ENCODE data around the gene PXK.

The PXK gene

DNA sequence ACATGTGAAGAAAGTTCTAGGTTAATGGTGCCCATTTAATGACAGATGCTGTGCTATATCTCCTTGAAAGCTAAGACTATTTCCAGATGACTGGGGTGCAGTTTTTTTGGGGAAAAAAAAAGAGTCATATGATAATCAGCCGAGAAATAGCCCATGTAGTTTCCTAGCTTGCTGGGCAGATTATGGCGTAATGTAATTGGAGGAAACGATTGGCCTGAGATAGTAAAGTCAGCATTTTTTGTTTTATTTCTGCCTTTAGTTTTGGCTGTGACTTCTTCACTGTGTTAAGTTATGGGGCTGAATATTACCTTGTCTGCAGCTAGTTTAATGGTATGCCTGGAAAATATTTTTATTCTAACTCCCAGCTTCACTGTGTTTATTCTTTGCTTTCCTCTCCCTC, 77.0 kb downstream of the PXK start:
- Histone ChIP-seq H3K36me3 (replicated peaks; ENCODE audit: insufficient read depth, low read length) (no peaks in the 10 kb centered on the region), H3K4me3 (ENCODE audit: low read length) (no peak overlapping the region)

DNA sequence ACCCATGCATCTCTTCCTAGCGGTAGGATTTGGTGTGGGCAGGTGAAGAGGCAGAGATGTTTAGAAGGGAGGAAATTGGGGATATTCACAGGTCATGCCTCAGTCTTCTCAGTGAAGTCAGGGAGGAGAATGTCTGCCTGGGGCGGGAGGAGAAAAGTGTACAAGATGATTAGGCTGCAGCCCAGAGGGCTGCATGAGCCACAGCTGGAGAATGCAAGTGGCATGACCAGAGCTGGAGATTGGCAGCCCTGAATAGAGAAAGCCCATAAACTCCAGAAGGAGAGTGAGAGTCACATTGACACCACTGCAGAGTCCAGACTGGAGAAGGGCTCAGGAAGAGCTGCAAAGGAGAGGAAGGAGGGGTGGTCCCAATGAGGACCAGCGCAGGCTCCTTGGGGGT, 78.3 kb downstream of the PXK start:
- Histone ChIP-seq H3K4me2 (ENCODE audit: low read depth, low read length) (no peak overlapping the region), H4K20me1 (ENCODE audit: insufficient read depth, low read length) (no peaks in the 10 kb centered on the region), H3K27ac (ENCODE audit: low read length) (no peak overlapping the region), H3K4me1 (ENCODE audit: low read length) (no peaks in the 10 kb centered on the region), H3K9ac (ENCODE audit: low read length) (no peak overlapping the region), H2AFZ (ENCODE audit: low read length) (no peak overlapping the region), H3F3A (ENCODE audit: insufficient read depth, low read length) (no peaks in the 10 kb centered on the region), H3K36me3 (replicated peaks; ENCODE audit: insufficient read depth, low read length) (no peaks in the 10 kb centered on the region), H3K4me3 (ENCODE audit: low read length) (no peak overlapping the region), H3K9me2 (replicated peaks; ENCODE audit: insufficient read depth, low read length) (no peaks in the 10 kb centered on the region), H3K27me3 (replicated peaks; ENCODE audit: insufficient read depth, low read length) (no peaks in the 10 kb centered on the region), H3K79me2 (ENCODE audit: low read length) (no peaks in the 10 kb centered on the region), H3K9me3 (replicated peaks; ENCODE audit: insufficient read depth, low read length) (no peaks in the 10 kb centered on the region)
- no peak for TF ChIP-seq EZH2phosphoT487 (IDR thresholded peaks at IDR 0.05; ENCODE audit: low read length)
- DNase-seq = no peak

More for the DNA sequence above, 77.0 kb downstream of the PXK start:
- Histone ChIP-seq H2AFZ (ENCODE audit: low read length) (no peak overlapping the region), H3K27me3 (replicated peaks; ENCODE audit: insufficient read depth, low read length) (no peaks in the 10 kb centered on the region), H3K27ac (ENCODE audit: low read length) (no peak overlapping the region), H3K9me3 (replicated peaks; ENCODE audit: insufficient read depth, low read length) (no peaks in the 10 kb centered on the region), H4K20me1 (ENCODE audit: insufficient read depth, low read length) (no peaks in the 10 kb centered on the region), H3K9ac (ENCODE audit: low read length) (no peak overlapping the region), H3F3A (ENCODE audit: insufficient read depth, low read length) (no peaks in the 10 kb centered on the region), H3K4me2 (ENCODE audit: low read depth, low read length) (no peak overlapping the region), H3K4me1 (ENCODE audit: low read length) (no peaks in the 10 kb centered on the region), H3K9me2 (replicated peaks; ENCODE audit: insufficient read depth, low read length) (no peaks in the 10 kb centered on the region), H3K79me2 (ENCODE audit: low read length) (no peaks in the 10 kb centered on the region)
- DNase-seq = no peak
- TF ChIP-seq EZH2 (optimal IDR thresholded peaks at IDR 0.05; ENCODE audit: low read depth, low read length) (no peak), EZH2phosphoT487 (IDR thresholded peaks at IDR 0.05; ENCODE audit: low read length) (no peak)

DNA sequence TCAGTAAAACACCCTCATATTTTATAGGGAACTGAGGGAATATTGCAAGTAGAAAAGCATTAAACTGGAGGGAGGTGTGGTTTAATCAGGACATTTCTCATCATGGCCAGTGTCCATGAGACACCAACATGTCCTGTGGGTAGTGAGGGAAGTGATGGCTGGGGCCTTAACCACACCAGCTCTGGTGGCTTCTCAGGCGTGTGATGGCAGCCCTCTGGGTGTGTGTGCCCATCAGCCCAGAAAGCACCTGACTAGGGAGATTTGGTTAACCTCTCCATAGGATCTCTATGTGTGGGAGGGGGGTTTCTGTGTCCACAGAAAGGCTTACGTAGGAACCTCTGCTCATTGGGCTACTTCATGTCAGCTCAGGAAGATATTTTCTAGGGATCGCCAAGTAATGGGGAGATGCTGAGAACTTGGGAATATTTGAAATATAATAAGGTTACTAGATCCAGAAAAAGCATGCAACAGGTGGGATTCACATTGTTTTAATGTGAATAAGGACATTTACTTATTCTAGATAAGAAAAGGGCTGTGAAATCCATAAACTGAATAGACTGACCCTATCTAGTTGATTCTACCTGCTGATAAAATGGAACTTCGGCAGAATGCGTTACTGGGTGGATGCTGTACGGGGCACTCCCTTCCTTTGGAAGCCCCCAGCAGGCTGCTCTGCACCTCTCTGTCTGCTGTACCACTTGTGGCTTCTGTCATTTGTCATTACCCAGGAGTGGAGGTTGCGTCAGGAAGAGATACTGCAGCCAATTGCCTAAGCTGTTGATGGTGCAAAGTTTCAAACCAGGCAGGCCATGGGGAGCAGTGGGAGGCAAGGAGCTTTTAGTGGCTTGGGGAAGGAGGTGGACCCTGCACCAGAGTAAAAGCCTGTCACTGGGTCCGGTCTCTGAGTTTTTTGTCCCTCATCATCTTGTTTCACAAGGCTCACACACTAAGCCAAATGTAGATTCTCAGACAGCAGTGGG, 79.4 kb downstream of the PXK start:
- H3K36me3 ChIP-seq (replicated peaks; ENCODE audit: insufficient read depth, low read length) = no peaks in the 10 kb centered on the region
- no peaks in the 10 kb centered on the region for H3K9me2 ChIP-seq (replicated peaks; ENCODE audit: insufficient read depth, low read length)
- H3K4me3 ChIP-seq (ENCODE audit: low read length) = no peak overlapping the region
- H3K79me2 ChIP-seq (ENCODE audit: low read length) = no peaks in the 10 kb centered on the region
- no peaks in the 10 kb centered on the region for H3K4me1 ChIP-seq (ENCODE audit: low read length)
- H3F3A ChIP-seq (ENCODE audit: insufficient read depth, low read length) = no peaks in the 10 kb centered on the region
- TF ChIP-seq EZH2phosphoT487 (IDR thresholded peaks at IDR 0.05; ENCODE audit: low read length) (no peak), EZH2 (optimal IDR thresholded peaks at IDR 0.05; ENCODE audit: low read depth, low read length) (no peak)
- TF ChIP-seq, protein P1, sequence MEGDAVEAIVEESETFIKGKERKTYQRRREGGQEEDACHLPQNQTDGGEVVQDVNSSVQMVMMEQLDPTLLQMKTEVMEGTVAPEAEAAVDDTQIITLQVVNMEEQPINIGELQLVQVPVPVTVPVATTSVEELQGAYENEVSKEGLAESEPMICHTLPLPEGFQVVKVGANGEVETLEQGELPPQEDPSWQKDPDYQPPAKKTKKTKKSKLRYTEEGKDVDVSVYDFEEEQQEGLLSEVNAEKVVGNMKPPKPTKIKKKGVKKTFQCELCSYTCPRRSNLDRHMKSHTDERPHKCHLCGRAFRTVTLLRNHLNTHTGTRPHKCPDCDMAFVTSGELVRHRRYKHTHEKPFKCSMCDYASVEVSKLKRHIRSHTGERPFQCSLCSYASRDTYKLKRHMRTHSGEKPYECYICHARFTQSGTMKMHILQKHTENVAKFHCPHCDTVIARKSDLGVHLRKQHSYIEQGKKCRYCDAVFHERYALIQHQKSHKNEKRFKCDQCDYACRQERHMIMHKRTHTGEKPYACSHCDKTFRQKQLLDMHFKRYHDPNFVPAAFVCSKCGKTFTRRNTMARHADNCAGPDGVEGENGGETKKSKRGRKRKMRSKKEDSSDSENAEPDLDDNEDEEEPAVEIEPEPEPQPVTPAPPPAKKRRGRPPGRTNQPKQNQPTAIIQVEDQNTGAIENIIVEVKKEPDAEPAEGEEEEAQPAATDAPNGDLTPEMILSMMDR (IDR thresholded peaks at IDR 0.05; ENCODE audit: low read length) = no peak
- H2AFZ ChIP-seq (ENCODE audit: low read length) = no peak overlapping the region
- no peak overlapping the region for H3K27ac ChIP-seq (ENCODE audit: low read length)
- H3K4me2 ChIP-seq (ENCODE audit: low read depth, low read length) = no peak overlapping the region
- no peaks in the 10 kb centered on the region for H3K9me3 ChIP-seq (replicated peaks; ENCODE audit: insufficient read depth, low read length)
- DNase-seq = no peak
- H4K20me1 ChIP-seq (ENCODE audit: insufficient read depth, low read length) = no peaks in the 10 kb centered on the region
- H3K9ac ChIP-seq (ENCODE audit: low read length) = no peak overlapping the region
- H3K27me3 ChIP-seq (replicated peaks; ENCODE audit: insufficient read depth, low read length) = no peaks in the 10 kb centered on the region

DNA sequence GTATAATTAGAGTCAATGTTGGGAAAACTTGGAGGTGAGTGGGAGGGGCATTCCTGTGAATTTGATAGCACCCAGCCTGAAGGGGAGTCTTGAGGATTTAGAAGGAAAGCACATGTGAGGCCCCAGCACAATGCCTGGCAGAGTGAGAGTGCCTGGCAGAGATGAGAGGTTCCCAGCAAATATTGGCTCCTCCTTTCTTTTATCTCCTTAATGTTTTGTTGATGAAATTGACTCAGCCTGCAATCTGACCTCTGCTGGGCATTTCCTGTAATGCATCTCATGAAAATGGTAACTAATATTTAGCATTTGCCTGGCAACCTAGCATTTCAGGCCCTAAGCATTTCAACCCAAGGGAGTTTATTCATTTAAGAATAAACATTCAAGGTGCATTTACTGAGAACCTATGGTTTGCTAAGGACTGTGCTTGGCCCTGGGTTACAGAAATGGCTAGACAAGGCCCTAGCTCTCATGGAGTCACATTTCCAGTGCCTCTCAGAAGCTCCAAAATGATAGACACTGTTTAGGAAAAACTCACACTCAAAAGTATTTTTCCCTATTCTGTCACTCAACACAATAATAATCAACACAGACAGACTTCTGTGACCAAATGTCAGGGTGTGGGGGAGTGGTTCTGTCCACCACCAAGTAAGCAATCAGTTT, 82.0 kb downstream of the PXK start:
- H3K4me3 ChIP-seq (ENCODE audit: low read length) = no peak overlapping the region
- H3K9me2 ChIP-seq (replicated peaks; ENCODE audit: insufficient read depth, low read length) = no peaks in the 10 kb centered on the region
- H3K9ac ChIP-seq (ENCODE audit: low read length) = no peak overlapping the region
- H3K27ac ChIP-seq (ENCODE audit: low read length) = no peak overlapping the region
- TF ChIP-seq, protein P1 (IDR thresholded peaks at IDR 0.05; ENCODE audit: low read length) = peak; percentile 69
- no peak for TF ChIP-seq EZH2phosphoT487 (IDR thresholded peaks at IDR 0.05; ENCODE audit: low read length)
- H3K36me3 ChIP-seq (replicated peaks; ENCODE audit: insufficient read depth, low read length) = no peaks in the 10 kb centered on the region
- DNase-seq = peak; percentile 65
- H3F3A ChIP-seq (ENCODE audit: insufficient read depth, low read length) = no peaks in the 10 kb centered on the region
- H3K27me3 ChIP-seq (replicated peaks; ENCODE audit: insufficient read depth, low read length) = no peaks in the 10 kb centered on the region
- no peaks in the 10 kb centered on the region for H4K20me1 ChIP-seq (ENCODE audit: insufficient read depth, low read length)
- no peaks in the 10 kb centered on the region for H3K4me1 ChIP-seq (ENCODE audit: low read length)
- H3K79me2 ChIP-seq (ENCODE audit: low read length) = no peaks in the 10 kb centered on the region
- H2AFZ ChIP-seq (ENCODE audit: low read length) = no peak overlapping the region
- H3K4me2 ChIP-seq (ENCODE audit: low read depth, low read length) = no peak overlapping the region
- no peaks in the 10 kb centered on the region for H3K9me3 ChIP-seq (replicated peaks; ENCODE audit: insufficient read depth, low read length)
